Measurements from ENCODE around the gene TPST2. TPM values are rescaled to one million over a fixed set of nuclear protein-coding genes. Genes with fewer than 3 reads are reported as not detected.
A peak's percentile ranks its signal among the peaks of the same experiment; 100 is the strongest.

The TPST2 gene
- total RNA-seq, 1 donor from 2014 or later, result 49.1 TPM

DNA sequence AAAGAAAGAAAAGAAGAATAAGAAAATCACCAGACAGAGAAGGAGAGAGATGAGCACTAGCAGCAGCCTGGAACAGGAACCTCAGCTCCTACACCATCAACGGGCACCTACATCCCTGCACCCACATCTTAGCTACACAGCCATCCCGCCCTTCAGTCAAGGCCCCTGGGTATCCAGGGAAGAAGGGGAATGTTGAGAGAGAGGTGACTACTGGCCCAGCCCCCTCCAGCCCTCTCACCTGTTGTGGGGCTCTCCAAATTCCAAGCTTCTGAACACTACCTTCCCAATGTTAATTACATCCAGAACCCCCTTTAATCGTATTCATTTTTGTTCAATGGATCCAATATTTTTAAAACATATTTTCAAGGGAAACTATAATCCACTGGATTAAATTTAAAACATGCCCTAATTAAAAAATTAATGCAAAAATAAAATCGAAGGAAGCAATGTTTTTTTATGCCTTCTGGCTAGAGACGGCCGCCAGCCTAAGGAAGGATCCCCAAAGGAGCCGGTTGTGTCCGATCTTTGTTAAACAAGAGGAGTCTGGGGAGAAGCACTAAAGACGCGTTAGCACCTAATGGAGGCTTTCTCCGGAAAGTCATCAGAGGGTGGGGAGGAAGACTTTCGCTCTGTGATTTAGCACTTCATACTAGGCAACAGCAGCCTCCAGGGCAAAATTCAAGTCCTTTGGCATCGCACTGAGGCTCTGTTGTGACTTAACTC lies 9.5 kb downstream of the TPST2 start:
- no peak for DNase-seq (ENCODE audit: low spot score)

DNA sequence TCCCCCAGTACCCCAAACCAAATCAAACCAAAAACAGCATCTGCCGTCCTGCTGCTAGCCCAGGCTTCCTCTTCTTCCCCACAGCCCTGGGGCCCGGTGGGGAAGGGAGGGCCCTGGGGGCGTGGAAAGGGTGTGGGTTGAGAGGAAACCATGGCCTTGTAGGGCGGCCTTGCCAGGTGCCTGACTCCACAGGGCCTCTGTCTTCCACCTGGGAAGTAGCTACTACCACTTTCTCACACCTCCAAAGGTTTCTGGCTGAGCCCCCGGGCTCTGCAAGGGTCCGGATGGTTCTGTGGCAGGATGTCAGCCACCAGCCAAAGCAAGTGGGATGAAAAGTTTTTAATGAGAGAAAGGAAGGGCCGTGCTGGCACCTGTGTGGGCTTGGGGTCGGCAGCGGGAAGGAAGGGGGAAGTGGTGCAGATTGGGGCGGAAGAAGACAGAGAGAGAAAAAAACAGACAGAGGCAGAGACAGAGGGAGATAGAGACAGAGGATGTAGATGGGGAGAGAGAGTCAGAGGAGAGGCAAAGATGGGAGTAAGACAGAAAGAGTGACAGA lies 10.5 kb downstream of the TPST2 start:
- DNase-seq (ENCODE audit: low spot score), result no peak

DNA sequence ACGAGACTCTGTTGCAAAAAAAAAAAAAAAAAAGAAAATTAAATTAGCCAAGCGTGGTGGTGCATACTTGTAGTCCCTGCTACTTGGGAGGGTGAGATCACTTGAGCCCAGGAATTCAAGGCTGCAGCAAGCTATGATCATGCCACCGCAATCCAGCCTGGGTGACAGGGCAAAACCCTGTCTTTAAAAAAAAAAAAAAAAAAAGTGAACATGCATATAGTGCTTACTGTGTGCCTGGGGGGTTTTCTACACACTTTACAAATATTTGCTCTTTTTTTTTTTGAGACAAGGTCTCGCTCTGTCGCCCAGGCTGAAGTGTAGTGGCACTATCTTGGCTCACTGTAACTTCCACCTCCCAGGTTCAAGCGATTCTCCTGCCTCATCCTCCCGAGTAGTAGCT lies 12.9 kb downstream of the TPST2 start:
- DNase-seq (ENCODE audit: low spot score), result no peak

- no peak for DNase-seq (ENCODE audit: low spot score)
Observed at GRCh38 chr22:26576026-26576680, 13.8 kb downstream of the TPST2 start.

GRCh38 chr22:26574001-26574723 lies 15.8 kb downstream of the TPST2 start:
- DNase-seq (ENCODE audit: low spot score), result no peak

DNA sequence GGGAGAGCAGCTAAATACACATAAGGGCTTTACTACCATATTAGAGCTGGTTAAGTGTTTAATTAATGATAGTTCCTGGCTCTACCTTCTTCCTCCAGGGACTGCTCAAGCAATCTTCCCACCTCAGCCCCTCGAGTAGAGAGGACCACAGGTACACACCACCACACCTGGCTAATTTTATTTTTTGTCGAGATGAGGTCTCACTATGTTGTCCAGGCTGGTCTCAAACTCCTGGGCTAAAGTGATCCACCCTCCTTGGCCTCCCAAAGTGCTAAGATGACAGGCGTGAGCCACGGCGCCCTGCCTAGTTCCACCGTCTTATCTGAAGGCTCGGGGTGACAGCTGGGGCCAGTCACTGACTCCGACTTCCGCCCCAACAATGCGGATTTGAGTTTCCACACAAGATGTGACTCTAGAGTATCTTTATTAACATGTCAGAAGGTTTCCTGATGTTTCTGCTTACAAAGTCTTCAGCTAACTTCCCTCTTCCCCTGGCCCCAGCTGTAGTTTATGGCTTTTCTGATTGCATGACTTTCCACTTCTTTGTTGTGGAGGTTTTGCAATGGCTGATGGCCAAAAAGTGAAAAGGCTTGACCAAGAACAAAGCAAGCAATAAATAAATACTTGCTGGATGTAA lies 16.8 kb downstream of the TPST2 start:
- DNase-seq (ENCODE audit: low spot score), result no peak

- no peak for DNase-seq (ENCODE audit: low spot score)
Observed at GRCh38 chr22:26570864-26571525, 18.9 kb downstream of the TPST2 start.

DNA sequence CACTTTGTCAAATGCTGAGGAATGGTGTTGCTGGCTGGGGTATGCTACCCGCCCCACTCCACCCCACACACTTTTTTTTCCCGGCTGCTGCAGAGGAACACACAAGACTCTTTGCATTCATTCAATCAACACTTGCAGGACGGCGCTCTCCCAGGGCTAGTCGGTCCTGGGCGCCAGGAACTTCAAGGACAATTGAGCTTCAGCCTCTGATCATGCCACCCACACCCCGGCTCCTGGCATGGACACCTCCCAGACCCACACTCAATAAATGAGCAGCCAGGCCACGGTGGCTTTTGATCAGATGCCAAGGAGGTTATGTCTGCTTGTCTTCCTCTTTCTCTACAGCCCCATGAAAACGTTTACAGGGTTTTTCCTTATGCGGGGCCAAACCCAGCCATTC lies 19.8 kb downstream of the TPST2 start:
- DNase-seq (ENCODE audit: low spot score), result no peak

DNA sequence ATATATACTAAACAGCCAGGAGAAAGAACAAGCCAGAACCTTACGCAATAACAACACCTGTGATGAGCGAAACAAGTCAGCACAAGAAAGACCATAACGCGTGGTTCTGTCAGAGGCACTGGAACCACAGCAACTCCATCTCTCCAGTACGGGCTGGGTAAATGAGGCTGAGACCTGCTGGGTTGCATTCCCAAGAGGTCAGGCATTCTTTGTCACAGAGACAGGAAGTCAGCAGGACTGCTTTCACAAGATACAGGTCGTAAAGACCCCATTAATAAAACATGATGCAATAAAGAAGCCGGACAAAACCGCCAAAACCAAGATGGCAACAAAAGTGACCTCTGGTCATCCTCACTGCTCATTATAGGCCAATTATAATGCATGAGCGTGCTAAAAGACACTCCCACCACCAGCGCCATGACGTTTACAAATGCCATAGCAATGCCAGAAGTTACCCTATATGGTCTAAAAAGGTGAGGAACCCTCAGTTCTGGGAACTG lies 21.7 kb downstream of the TPST2 start:
- DNase-seq (ENCODE audit: low spot score), result peak; percentile 85

DNA sequence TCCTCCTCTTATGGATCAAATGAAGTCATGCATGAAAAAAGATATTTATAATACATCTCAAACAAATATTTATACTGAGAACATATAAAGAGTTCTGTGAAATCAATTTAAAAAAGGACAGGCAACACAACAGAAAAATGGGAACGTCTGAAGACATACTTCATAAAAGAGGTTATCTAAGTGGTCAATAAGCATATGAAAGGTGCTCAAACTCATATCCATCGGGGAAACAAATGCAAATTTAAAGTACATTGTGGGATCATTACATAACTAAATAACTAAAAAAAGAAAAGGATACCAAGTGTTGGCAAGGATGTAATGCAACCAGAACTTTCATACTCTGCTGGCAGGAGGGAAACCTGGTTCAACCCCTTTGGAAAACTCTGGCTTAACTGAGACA lies 22.3 kb downstream of the TPST2 start:
- DNase-seq (ENCODE audit: low spot score), result no peak

DNA sequence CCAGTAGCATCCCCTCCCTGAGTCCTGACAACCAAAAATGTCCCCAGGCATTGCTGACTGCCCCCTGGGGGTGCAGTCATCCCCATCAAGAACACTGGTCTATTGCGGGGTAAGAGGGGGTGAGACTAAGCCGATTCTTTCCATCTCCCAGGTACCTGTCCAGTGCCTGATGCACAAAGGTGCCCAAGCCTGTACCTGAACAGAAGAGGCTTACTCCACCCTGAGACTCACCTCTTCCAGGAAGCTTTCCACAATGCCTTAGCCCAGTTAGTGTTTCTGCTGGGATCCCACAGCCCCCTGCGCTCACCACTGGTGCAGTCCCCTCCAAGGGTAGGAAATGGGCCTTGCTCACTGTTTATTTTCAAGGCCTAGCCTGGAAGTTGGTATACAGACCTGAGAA lies 22.9 kb downstream of the TPST2 start:
- no peak for DNase-seq (ENCODE audit: low spot score)

DNA sequence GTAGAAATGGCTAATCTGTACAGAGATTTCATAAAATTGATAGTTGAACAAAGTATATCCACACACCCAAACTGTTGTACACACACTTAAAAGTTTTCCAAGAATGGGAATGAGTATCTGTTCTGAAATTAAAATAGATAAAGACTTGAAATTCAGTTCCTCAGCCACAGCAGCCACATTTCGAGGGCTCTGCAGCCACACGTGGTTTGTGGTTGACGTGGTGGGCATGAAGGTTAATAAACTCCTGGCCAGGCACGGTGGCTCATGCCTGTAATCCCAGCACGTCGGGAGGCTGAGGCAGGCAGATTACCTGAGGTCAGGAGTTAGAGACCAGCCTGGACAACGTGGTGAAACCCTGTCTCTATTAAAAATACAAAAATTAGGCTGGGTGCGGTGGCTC lies 24.0 kb downstream of the TPST2 start:
- no peak for DNase-seq (ENCODE audit: low spot score)

DNA sequence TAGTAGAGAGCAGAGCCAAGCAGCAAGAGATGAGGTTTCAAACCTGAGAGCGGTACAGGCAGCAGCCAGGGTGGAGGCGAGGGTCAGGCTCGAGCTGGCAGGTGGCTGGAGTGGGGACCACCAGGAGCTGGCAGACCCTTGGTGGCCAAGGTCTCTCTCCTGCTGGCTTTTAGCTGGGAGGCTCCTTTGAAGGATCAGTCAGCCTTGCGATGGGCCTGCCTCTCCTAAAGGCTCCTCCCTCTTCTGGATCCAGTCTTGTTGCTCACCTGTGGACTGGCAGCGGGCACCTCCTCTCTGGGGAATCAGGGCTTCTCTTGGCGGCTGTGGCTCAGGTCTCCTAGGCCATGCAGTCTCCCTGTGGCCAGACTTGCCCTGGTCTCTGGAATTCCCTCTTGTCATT lies 24.8 kb downstream of the TPST2 start:
- no peak for DNase-seq (ENCODE audit: low spot score)

DNA sequence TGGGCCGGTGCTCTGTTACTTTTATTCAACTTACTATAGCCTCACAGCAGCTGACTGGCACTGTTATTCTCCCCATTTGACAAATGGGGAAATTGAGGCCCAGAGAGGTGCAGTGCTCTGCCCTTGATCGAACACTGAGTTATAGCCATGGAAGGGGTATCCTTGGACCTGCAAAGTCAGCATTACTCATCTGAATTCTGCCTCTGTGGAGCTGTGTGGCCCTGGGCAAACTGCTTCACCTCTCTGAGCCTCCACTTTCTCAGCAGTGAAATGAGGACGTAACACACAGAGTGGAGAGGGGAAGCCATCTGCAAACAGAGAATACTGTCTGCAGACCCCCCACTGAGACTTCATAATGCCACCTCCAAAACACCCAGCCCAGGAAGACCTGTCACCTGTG lies 25.3 kb downstream of the TPST2 start:
- DNase-seq (ENCODE audit: low spot score), result no peak

DNA sequence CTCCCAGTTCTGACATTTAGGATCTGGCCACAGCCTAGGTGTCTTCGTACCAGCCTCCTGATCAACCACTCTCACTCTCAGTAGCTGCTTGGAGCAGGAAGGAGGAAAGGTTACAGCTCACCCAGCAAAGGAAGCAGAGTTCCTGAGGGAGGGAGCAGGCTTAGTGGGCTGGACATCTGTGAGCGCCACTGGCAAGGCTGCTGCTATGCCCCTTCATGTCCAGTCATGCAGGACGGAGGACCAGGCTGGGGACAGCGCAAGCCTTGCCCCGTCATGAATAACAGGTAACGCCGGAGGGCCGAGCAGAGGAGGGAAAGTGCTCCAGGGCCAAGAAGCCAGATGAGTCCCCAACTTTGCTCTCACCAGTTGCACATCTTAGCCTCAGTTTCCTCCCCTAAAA lies 25.8 kb downstream of the TPST2 start:
- peak; percentile 75 for DNase-seq (ENCODE audit: low spot score)

GRCh38 chr22:26563022-26563421 lies 26.9 kb downstream of the TPST2 start:
- DNase-seq (ENCODE audit: low spot score), result no peak

DNA sequence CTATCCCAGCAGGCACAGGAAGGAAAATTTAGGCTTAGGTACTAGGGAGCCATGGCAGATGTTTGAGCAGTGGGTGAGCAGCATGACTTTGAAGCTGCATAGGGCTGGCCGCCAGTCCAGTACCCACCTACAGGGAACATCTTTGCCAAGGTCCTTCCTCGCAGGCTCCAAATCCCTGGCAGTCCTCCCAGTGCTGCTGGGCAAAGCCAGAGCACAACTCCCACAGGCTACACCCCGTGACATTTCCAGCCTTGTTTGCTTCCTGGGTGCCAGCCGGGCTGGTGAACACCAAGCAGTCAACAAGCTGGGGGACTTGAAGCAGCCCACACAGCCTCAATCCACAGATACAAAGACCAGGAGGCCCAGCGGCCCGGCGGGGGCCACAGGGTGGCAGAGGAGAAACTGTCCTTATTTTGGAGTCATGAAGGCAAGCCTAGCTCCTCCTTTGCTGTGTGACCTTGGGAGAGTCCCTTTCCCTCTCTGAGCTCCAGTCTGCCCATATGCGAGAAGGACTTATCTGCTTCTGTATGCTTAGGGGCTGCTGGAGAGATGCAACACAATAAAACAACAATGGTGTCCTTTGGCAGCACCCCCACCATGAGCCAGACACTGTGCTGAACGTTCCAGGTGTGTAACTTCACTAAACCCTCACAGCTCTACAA lies 28.0 kb downstream of the TPST2 start:
- DNase-seq (ENCODE audit: low spot score), result no peak

DNA sequence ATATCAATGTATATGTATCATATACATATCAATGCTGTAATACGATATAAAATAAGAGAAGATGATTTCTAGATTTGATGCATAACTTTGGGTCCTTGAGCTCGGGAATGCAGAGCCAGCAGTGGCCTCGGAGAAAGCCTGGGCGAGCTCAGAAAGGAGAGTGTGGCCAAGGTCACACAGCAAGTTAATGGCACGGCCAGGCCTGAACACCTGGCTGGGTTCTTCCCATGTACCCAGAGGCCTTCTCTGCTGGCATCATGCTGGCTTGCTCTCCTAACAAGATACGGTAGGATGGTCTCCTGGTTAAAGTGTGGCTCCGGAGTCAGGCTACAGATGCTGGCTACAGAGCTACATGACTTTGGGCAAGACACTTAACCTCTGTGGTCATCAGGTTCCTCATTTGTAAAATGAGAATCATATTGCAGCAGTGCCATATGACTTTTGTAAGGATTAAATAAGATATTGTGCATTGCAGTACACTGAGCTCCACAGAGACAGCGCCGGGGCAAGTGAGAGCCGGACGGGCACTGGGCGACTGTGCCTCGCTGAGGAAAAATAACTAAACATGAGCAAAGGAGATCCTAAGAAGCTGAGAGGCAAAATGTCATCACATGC lies 29.9 kb downstream of the TPST2 start:
- no peak for DNase-seq (ENCODE audit: low spot score)

- no peak for DNase-seq (ENCODE audit: low spot score)
Observed at GRCh38 chr22:26558248-26558895, 31.6 kb downstream of the TPST2 start.

GRCh38 chr22:26556904-26557303 lies 33.0 kb downstream of the TPST2 start:
- DNase-seq (ENCODE audit: low spot score), result no peak
